ENCODE results near the gene CAPN15.

- TF ChIP-seq POLR2A (IDR thresholded peaks at IDR 0.05; ENCODE audit: low read depth, low read length): no peak
- no peak for TF ChIP-seq POLR2AphosphoS5 (IDR thresholded peaks at IDR 0.05; ENCODE audit: low read depth, low read length)
- no peak for TF ChIP-seq TAF1 (IDR thresholded peaks at IDR 0.05; ENCODE audit: low read depth, low read length)
- no peak for TF ChIP-seq SPI1 (IDR thresholded peaks at IDR 0.05; ENCODE audit: low read depth, low read length)
Measured at GRCh38 chr16:598823-599739, 71.6 kb downstream of the CAPN15 start.

Data from GM12891 (cell line).